Measurements from ENCODE around the gene EFR3B. TPM values are rescaled to one million over a fixed set of nuclear protein-coding genes. Genes with fewer than 3 reads are reported as not detected.

EFR3B gene
- total RNA-seq, 1 donor from 2014 or later = 1.5 TPM

GRCh38 chr2:25026008-25026530, 15.8 kb upstream of the EFR3B start:
- no peak for DNase-seq (ENCODE audit: extremely low spot score in 2 of 2)
- H3K27ac ChIP-seq = no peak overlapping the region

GRCh38 chr2:25029183-25029554, 12.7 kb upstream of the EFR3B start:
- Histone ChIP-seq H3K36me3 (no peaks in the 10 kb centered on the region), H3K4me3 (no peak overlapping the region), H3K4me1 (no peaks in the 10 kb centered on the region), H3K27ac (no peak overlapping the region), H3K9me3 (no peaks in the 10 kb centered on the region), H3K27me3 (no peaks in the 10 kb centered on the region)
- DNase-seq (ENCODE audit: extremely low spot score in 2 of 2) = no peak
- intact Hi-C loops (cut with DNase I) = no loop called here
- TF ChIP-seq CTCF (IDR thresholded peaks at IDR 0.05) (no peak), POLR2AphosphoS5 (IDR thresholded peaks at IDR 0.05; ENCODE audit: insufficient read depth in 1 of 2, low read depth in 1 of 2) (no peak), POLR2A (IDR thresholded peaks at IDR 0.05) (no peak)

More at GRCh38 chr2:25026008-25026530, 15.8 kb upstream of the EFR3B start:
- Histone ChIP-seq H3K4me1 (no peaks in the 10 kb centered on the region), H3K27me3 (no peaks in the 10 kb centered on the region), H3K4me3 (no peak overlapping the region), H3K36me3 (no peaks in the 10 kb centered on the region), H3K9me3 (no peaks in the 10 kb centered on the region)
- TF ChIP-seq POLR2A (IDR thresholded peaks at IDR 0.05) (no peak), CTCF (IDR thresholded peaks at IDR 0.05) (no peak), POLR2AphosphoS5 (IDR thresholded peaks at IDR 0.05; ENCODE audit: insufficient read depth in 1 of 2, low read depth in 1 of 2) (no peak)
- intact Hi-C loops (cut with DNase I) = no loop called here

- Histone ChIP-seq H3K27me3 (no peaks in the 10 kb centered on the region), H3K4me3 (no peak overlapping the region), H3K9me3 (no peaks in the 10 kb centered on the region), H3K27ac (no peak overlapping the region), H3K36me3 (no peaks in the 10 kb centered on the region), H3K4me1 (no peaks in the 10 kb centered on the region)
- DNase-seq (ENCODE audit: extremely low spot score in 2 of 2) = no peak
- intact Hi-C loops (cut with DNase I) = no loop called here
- TF ChIP-seq POLR2AphosphoS5 (IDR thresholded peaks at IDR 0.05; ENCODE audit: insufficient read depth in 1 of 2, low read depth in 1 of 2) = no peak
- no peak for TF ChIP-seq CTCF (IDR thresholded peaks at IDR 0.05)
- no peak for TF ChIP-seq POLR2A (IDR thresholded peaks at IDR 0.05)
Observed at GRCh38 chr2:25030702-25031101, 11.2 kb upstream of the EFR3B start.

GRCh38 chr2:25032094-25032493, 9.8 kb upstream of the EFR3B start:
- Histone ChIP-seq H3K4me1 (no peaks in the 10 kb centered on the region), H3K36me3 (no peaks in the 10 kb centered on the region), H3K4me3 (no peak overlapping the region), H3K27me3 (no peaks in the 10 kb centered on the region), H3K9me3 (no peaks in the 10 kb centered on the region), H3K27ac (no peak overlapping the region)
- intact Hi-C loops (cut with DNase I) = no loop called here
- no peak for TF ChIP-seq CTCF (IDR thresholded peaks at IDR 0.05)
- TF ChIP-seq POLR2AphosphoS5 (IDR thresholded peaks at IDR 0.05; ENCODE audit: insufficient read depth in 1 of 2, low read depth in 1 of 2) = no peak
- TF ChIP-seq POLR2A (IDR thresholded peaks at IDR 0.05) = no peak
- no peak for DNase-seq (ENCODE audit: extremely low spot score in 2 of 2)

- Histone ChIP-seq H3K9me3 (no peaks in the 10 kb centered on the region), H3K36me3 (no peaks in the 10 kb centered on the region), H3K4me1 (no peaks in the 10 kb centered on the region), H3K27ac (no peak overlapping the region), H3K27me3 (no peaks in the 10 kb centered on the region), H3K4me3 (no peak overlapping the region)
- intact Hi-C loops (cut with DNase I) = no loop called here
- TF ChIP-seq CTCF (IDR thresholded peaks at IDR 0.05) (no peak), POLR2A (IDR thresholded peaks at IDR 0.05) (no peak), POLR2AphosphoS5 (IDR thresholded peaks at IDR 0.05; ENCODE audit: insufficient read depth in 1 of 2, low read depth in 1 of 2) (no peak)
- no peak for DNase-seq (ENCODE audit: extremely low spot score in 2 of 2)
Observed at GRCh38 chr2:25032901-25033300, 9.0 kb upstream of the EFR3B start.
